GM13976 (cell line): ENCODE data around the gene SLC19A1.

ENCODE experiments used
- DNase-seq: peaks from one replicate; pipeline ENCODE4 v3.0.0; 2012; ENCODE audit warnings: low spot score
- CTCF ChIP-seq: IDR thresholded peaks from 2 replicates; pipeline ENCODE4 v1.5.1; 2012; ENCODE audit warnings: borderline replicate concordance, mild to moderate bottlenecking; ENCODE audit not compliant: insufficient read depth; ENCODE audit errors: extremely low read depth, missing control alignments, control extremely low read depth
- in situ Hi-C: fragments of 300-500 bp; cut with MboI; formaldehyde crosslinking; loops from one replicate; pipeline ENCODE4 v1.12.0; 2022; ENCODE audit warnings: low sequenced_read_pairs, mixed read lengths, inconsistent platforms; ENCODE audit not compliant: unreplicated experiment

The SLC19A1 gene

GRCh38 chr21:45489722-45489982, 52.6 kb downstream of the SLC19A1 start:
- no peak for TF ChIP-seq CTCF
- in situ Hi-C loops = no loop called here
- no peak for DNase-seq

- no peak for TF ChIP-seq CTCF
- in situ Hi-C loops = no loop called here
- no peak for DNase-seq
Measured at GRCh38 chr21:45488931-45489721, 53.1 kb downstream of the SLC19A1 start.

- TF ChIP-seq CTCF = no peak
- in situ Hi-C loops = no loop called here
- DNase-seq = no peak
Measured at GRCh38 chr21:45487891-45488600, 54.2 kb downstream of the SLC19A1 start.

- TF ChIP-seq CTCF = no peak
- no peak for DNase-seq
- in situ Hi-C loops = no loop called here
Measured at GRCh38 chr21:45487161-45487806, 55.0 kb downstream of the SLC19A1 start.

GRCh38 chr21:45486443-45487160, 55.6 kb downstream of the SLC19A1 start:
- no peak for DNase-seq
- no peak for TF ChIP-seq CTCF
- in situ Hi-C loops = no loop called here

GRCh38 chr21:45485686-45486442, 56.4 kb downstream of the SLC19A1 start:
- in situ Hi-C loops = no loop called here
- TF ChIP-seq CTCF = no peak
- DNase-seq = no peak
